Measurements from ENCODE around the gene OVCA2. TPM values are rescaled to one million over a fixed set of nuclear protein-coding genes. Genes with fewer than 3 reads are reported as not detected.

Gene OVCA2
- total RNA-seq, 3 donors from 2014 or later, result 25.3 to 35.5 (median 33.0) TPM

GRCh38 chr17:2062571-2063183 is 20.9 kb downstream of the OVCA2 start:
- no peak overlapping the region for H3K4me3 ChIP-seq
- no peaks in the 10 kb centered on the region for H3K36me3 ChIP-seq (ENCODE audit: low read depth)
- peaks cover 25% of the 10 kb centered on the region for H3K4me1 ChIP-seq (ENCODE audit: low read depth)
- H3K9me3 ChIP-seq, result no peaks in the 10 kb centered on the region
- no peak for ATAC-seq
- TF ChIP-seq, protein P1, sequence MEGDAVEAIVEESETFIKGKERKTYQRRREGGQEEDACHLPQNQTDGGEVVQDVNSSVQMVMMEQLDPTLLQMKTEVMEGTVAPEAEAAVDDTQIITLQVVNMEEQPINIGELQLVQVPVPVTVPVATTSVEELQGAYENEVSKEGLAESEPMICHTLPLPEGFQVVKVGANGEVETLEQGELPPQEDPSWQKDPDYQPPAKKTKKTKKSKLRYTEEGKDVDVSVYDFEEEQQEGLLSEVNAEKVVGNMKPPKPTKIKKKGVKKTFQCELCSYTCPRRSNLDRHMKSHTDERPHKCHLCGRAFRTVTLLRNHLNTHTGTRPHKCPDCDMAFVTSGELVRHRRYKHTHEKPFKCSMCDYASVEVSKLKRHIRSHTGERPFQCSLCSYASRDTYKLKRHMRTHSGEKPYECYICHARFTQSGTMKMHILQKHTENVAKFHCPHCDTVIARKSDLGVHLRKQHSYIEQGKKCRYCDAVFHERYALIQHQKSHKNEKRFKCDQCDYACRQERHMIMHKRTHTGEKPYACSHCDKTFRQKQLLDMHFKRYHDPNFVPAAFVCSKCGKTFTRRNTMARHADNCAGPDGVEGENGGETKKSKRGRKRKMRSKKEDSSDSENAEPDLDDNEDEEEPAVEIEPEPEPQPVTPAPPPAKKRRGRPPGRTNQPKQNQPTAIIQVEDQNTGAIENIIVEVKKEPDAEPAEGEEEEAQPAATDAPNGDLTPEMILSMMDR (IDR thresholded peaks at IDR 0.05), result no peak
- intact Hi-C loops (cut with DNase I, micrococcal nuclease), result no loop called here
- DNase-seq, result no peak

GRCh38 chr17:2063261-2064146 is 21.7 kb downstream of the OVCA2 start:
- intact Hi-C loops (cut with DNase I, micrococcal nuclease), result no loop called here
- no peaks in the 10 kb centered on the region for H3K9me3 ChIP-seq
- DNase-seq, result no peak
- H3K4me1 ChIP-seq (ENCODE audit: low read depth), result peaks cover 19% of the 10 kb centered on the region
- no peaks in the 10 kb centered on the region for H3K36me3 ChIP-seq (ENCODE audit: low read depth)
- no peak overlapping the region for H3K4me3 ChIP-seq
- TF ChIP-seq, protein P1 (IDR thresholded peaks at IDR 0.05), result no peak
- no peak for ATAC-seq

DNA sequence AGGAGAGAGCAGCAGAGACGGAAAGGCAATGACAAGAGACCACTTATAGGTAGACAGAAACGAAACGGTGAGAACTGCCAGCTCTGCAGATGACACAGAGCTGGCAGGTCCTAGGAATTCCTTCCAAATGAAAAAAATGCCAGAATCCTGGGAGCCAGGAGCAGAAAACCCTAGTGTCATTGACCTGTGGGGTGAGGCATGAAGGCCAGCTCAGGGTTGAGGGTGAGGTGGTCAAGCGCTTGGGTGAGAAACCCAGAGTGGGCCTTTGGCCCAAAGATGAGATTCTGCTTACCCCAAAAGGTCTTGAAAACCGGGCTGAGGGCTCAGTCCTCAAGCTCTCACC is 22.3 kb downstream of the OVCA2 start:
- Histone ChIP-seq H3K9me3 (no peaks in the 10 kb centered on the region), H3K36me3 (ENCODE audit: low read depth) (no peaks in the 10 kb centered on the region)

DNA sequence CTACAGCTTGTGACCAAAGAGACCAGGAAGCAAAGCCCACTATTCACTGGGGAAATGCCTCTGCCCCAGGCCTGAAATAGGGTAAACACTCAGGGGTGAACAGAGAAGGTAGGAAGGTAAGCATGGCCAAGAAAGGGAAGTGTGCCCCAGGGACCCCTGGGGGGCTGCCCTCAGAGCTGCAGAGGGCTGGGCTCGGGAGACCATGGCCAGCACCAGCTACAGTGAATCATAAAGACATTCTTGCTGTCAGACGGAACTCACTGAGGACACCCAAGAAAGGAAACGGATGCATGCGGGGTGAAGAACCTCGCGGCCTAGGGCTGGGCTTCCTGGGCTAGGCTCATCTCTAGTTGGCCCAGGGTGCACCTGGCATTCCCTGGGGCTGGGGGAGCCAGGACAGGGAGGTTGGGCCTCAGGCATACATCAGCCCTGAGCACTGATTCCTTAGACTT is 22.7 kb downstream of the OVCA2 start:
- intact Hi-C loops (cut with DNase I, micrococcal nuclease), result no loop called here
- Histone ChIP-seq H3K4me3 (no peak overlapping the region), H3K9me3 (no peaks in the 10 kb centered on the region), H3K4me1 (ENCODE audit: low read depth) (peaks cover 10% of the 10 kb centered on the region), H3K36me3 (ENCODE audit: low read depth) (no peaks in the 10 kb centered on the region)
- peak; percentile 18 for ATAC-seq
- DNase-seq, result peak in 1 of 3 donors; percentile 40
- TF ChIP-seq, protein P1 (IDR thresholded peaks at IDR 0.05), result no peak

More for the DNA sequence above, 22.3 kb downstream of the OVCA2 start:
- intact Hi-C loops (cut with DNase I, micrococcal nuclease), result no loop called here
- peaks cover 14% of the 10 kb centered on the region for H3K4me1 ChIP-seq (ENCODE audit: low read depth)
- TF ChIP-seq, protein P1 (IDR thresholded peaks at IDR 0.05), result no peak
- H3K4me3 ChIP-seq, result no peak overlapping the region
- no peak for ATAC-seq
- DNase-seq, result no peak

- no peak overlapping the region for H3K4me3 ChIP-seq
- H3K36me3 ChIP-seq (ENCODE audit: low read depth), result no peaks in the 10 kb centered on the region
- intact Hi-C loops (cut with DNase I, micrococcal nuclease), result no loop called here
- H3K4me1 ChIP-seq (ENCODE audit: low read depth), result peaks cover 10% of the 10 kb centered on the region
- H3K9me3 ChIP-seq, result no peaks in the 10 kb centered on the region
- ATAC-seq (peak; percentile 56), DNase-seq (peak in 1 of 3 donors; percentile 71)
- TF ChIP-seq, protein P1 (IDR thresholded peaks at IDR 0.05), result no peak
Observed at GRCh38 chr17:2064980-2065785, 23.4 kb downstream of the OVCA2 start.

Measured in mucosa of descending colon (tissue), 3 donors.